ENCODE data around the gene ZNF486. TPM values are rescaled to one million over a fixed set of nuclear protein-coding genes. Genes with fewer than 3 reads are reported as not detected.
"Not testable (repeated sequence)": the region's sequence is repeated elsewhere in the genome, so short reads cannot be mapped to it uniquely, and the experiment has no call there.

The ZNF486 gene
- total RNA-seq, 2 donors from 2014 or later = 3.0 to 3.2 TPM

- DNase-seq = no peak
- ATAC-seq = no peak
- intact Hi-C loops (cut with DNase I) = no loop called here
Measured at GRCh38 chr19:20209051-20209450, 42.0 kb downstream of the ZNF486 start.

- intact Hi-C loops (cut with DNase I); DNase-seq; ATAC-seq: not testable (repeated sequence)
Measured at GRCh38 chr19:20214366-20214765, 47.4 kb downstream of the ZNF486 start.

- ATAC-seq; intact Hi-C loops (cut with DNase I); DNase-seq: not testable (repeated sequence)
Measured at GRCh38 chr19:20221605-20222004, 54.6 kb downstream of the ZNF486 start.

- no peak for DNase-seq
- ATAC-seq = no peak
- intact Hi-C loops (cut with DNase I) = no loop called here
Measured at GRCh38 chr19:20233105-20233504, 66.1 kb downstream of the ZNF486 start.

GRCh38 chr19:20235156-20235555 lies 68.1 kb downstream of the ZNF486 start:
- DNase-seq = no peak

GRCh38 chr19:20237773-20238623 lies 71.0 kb downstream of the ZNF486 start:
- ATAC-seq (peak; percentile 98 to 99), DNase-seq (peak; percentile 95)
- intact Hi-C loops (cut with DNase I) = no loop called here

More at GRCh38 chr19:20235156-20235555, 68.1 kb downstream of the ZNF486 start:
- intact Hi-C loops (cut with DNase I) = no loop called here
- ATAC-seq = no peak

GRCh38 chr19:20243629-20244028 lies 76.6 kb downstream of the ZNF486 start:
- intact Hi-C loops (cut with DNase I) = no loop called here
- ATAC-seq = no peak

GRCh38 chr19:20244356-20244755 lies 77.3 kb downstream of the ZNF486 start:
- ATAC-seq (no peak), DNase-seq (no peak)
- intact Hi-C loops (cut with DNase I) = no loop called here

More at GRCh38 chr19:20243629-20244028, 76.6 kb downstream of the ZNF486 start:
- DNase-seq = no peak

GRCh38 chr19:20245309-20245708 lies 78.3 kb downstream of the ZNF486 start:
- no peak for ATAC-seq
- DNase-seq = no peak
- intact Hi-C loops (cut with DNase I) = no loop called here

GRCh38 chr19:20247016-20247683 lies 80.1 kb downstream of the ZNF486 start:
- peak; percentile 47 to 64 for ATAC-seq
- intact Hi-C loops (cut with DNase I) = no loop called here
- no peak for DNase-seq

GRCh38 chr19:20248258-20248657 lies 81.2 kb downstream of the ZNF486 start:
- ATAC-seq; DNase-seq; intact Hi-C loops (cut with DNase I): not testable (repeated sequence)

Other genes with a start within 250 kb of the ZNF486 start
- 1 to 10 TPM; 3.5 to 3.7 TPM for gene ZNF682, start 127.7 kb upstream of the ZNF486 start, total RNA-seq
- 1 to 10 TPM; 1.7 to 2.0 TPM for gene ZNF90, start 89.2 kb upstream of the ZNF486 start, total RNA-seq

All from left cardiac atrium (tissue), 4 donors.